Right lobe of liver (tissue), 6 donors: ENCODE results near the gene WDR5. TPM values are rescaled to one million over a fixed set of nuclear protein-coding genes. Genes with fewer than 3 reads are reported as not detected.

Experiments
- ATAC-seq, 4 donors: fragments of 200-7000 bp; cut with Tn5 transposase; one replicate each; pipeline ENCODE4 v1.9.1; 2020; ENCODE audit warnings: mild to moderate bottlenecking in 4 of 4, moderate library complexity in 4 of 4
- DNase-seq, 3 donors: peaks; one replicate each; pipeline ENCODE4 v3.0.0-alpha.2; 2020
- H3K27ac ChIP-seq, 3 donors: fragments of 200-600 bp; one replicate each; pipeline ENCODE4 v1.8.0; 2022
- H3K27me3 ChIP-seq, 2 donors: fragments of 200-600 bp; one replicate each; pipeline ENCODE4 v1.8.0; 2022
- H3K36me3 ChIP-seq, 4 donors: fragments of 200-600 bp; sonication (generic) in 1 of 4; one replicate each; pipeline versions ENCODE4 v1.5.1 to v1.8.0; 2017 to 2022; ENCODE audit warnings: control low read depth in 1 of 4
- H3K4me1 ChIP-seq, 4 donors: fragments of 200-600 bp; sonication (generic) in 1 of 4; one replicate each; pipeline versions ENCODE4 v1.5.1 to v1.8.0; 2017 to 2022; ENCODE audit warnings: control low read depth in 1 of 4
- H3K4me3 ChIP-seq, 3 donors: fragments of 200-600 bp; one replicate each; pipeline ENCODE4 v1.8.0; 2022
- H3K9me3 ChIP-seq, 4 donors: fragments of 200-600 bp; sonication (generic) in 1 of 4; one replicate each; pipeline versions ENCODE4 v1.5.1 to v1.8.0; 2017 to 2022; ENCODE audit warnings: control low read depth in 1 of 4
- POLR2A ChIP-seq: fragments of 450-650 bp; IDR thresholded peaks from one replicate; pipeline ENCODE4 v1.6.1; 2017; ENCODE audit warnings: antibody characterized with exemption, mild to moderate bottlenecking
- WGBS: methylation state at CpG from one replicate; pipeline ENCODE4 v1.1.6; 2018; ENCODE audit warnings: low coverage, low lambda C conversion rate; ENCODE audit not compliant: insufficient coverage; ENCODE audit errors: missing lambda C conversion rate; 5-methylcytosine and 5-hydroxymethylcytosine counted together
- intact Hi-C, 2 donors: fragments of 100-400 bp; cut with DNase I; formaldehyde crosslinking; loops; one replicate each; pipeline versions ENCODE4 v1.11.2 to v1.14.1; 2022
- total RNA-seq, 6 experiments: library from RNA; depleted of rRNA in 2 of 6; stranded (reverse); fragments of >200 nt in 2 of 6; fragmentation: NEBNext Ultra II Directional in 3 of 6; extraction: Animal tissue kit (Norgen Biotek cat#: 25700) in 3 of 6; gene quantifications; one replicate each; pipeline versions ENCODE4 v1.1.0 to v1.2.4, GENCODE V29; 2016 to 2023
- TF ChIP-seq, protein P1 (sequence below), 4 donors: fragments of 200-600 bp in 3 of 4; fragments of 450-650 bp in 1 of 4; IDR thresholded peaks; one replicate each; pipeline versions ENCODE4 v1.5.1 to v1.8.0; 2016 to 2022; ENCODE audit warnings: antibody characterized with exemption in 4 of 4, mild to moderate bottlenecking in 2 of 4
- donor health status: DM: no; HTN: yes; CAD: no.
- donor health status: DM: no; HTN: no; CAD: no.
- donor health status: DM: no; HTN: no; CAD: no.
- donor health status: DM: no; HTN: yes; CAD: no.
- donor health status: DM: no; HTN: yes; CAD: no.

WDR5 gene
- total RNA-seq, 6 experiments from 2014 or later, result 16.6 to 24.0 (median 19.9) TPM

DNA sequence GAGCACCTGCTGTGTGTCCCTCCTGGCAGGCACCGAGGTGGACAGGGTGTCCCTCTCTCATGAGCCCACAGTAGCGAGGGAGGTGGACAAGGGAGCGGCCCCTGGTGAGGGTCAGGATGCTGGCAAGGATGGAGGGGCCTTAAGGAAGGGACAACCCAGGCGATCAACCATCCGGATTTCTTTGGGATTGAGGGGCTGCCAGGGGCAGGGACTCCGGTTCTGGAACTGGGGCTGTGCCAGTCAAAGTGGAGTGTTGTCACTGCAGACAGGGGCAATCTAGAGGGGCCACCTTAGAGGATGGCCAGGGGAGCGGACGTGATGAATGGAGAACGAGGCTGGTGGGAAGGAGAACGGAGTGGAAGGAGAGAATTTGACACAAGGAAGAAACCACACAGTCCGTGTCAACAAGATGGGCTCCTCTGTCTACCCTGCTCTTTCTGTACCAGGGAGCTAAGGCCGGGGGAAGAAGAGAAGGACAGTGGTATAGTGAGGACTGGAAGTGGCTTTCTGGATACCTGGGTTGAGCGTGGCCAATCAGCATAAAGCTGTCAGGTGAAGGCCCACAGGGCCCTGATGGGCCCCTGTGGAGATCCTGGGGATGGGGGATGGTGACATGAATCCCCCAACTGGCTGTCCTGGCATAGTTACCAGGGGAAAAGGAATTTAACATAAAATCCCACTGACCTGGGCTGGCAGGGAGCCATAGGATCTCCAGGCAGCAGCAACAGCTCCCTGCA is 4.2 kb upstream of the WDR5 start:
- TF ChIP-seq POLR2A, result no peak
- TF ChIP-seq, protein P1, sequence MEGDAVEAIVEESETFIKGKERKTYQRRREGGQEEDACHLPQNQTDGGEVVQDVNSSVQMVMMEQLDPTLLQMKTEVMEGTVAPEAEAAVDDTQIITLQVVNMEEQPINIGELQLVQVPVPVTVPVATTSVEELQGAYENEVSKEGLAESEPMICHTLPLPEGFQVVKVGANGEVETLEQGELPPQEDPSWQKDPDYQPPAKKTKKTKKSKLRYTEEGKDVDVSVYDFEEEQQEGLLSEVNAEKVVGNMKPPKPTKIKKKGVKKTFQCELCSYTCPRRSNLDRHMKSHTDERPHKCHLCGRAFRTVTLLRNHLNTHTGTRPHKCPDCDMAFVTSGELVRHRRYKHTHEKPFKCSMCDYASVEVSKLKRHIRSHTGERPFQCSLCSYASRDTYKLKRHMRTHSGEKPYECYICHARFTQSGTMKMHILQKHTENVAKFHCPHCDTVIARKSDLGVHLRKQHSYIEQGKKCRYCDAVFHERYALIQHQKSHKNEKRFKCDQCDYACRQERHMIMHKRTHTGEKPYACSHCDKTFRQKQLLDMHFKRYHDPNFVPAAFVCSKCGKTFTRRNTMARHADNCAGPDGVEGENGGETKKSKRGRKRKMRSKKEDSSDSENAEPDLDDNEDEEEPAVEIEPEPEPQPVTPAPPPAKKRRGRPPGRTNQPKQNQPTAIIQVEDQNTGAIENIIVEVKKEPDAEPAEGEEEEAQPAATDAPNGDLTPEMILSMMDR (IDR thresholded peaks at IDR 0.05), result no peak
- no peak overlapping the region for H3K4me3 ChIP-seq
- ATAC-seq (no peak), DNase-seq (no peak)
- intact Hi-C loops, result no loop called here
- H3K27me3 ChIP-seq, result no peaks in the 10 kb centered on the region
- 74% methylated on average over 9 of the region's 13 CpGs for WGBS
- H3K36me3 ChIP-seq, result no peaks in the 10 kb centered on the region
- H3K27ac ChIP-seq, result peak overlapping the region in 1 of 3 donors; percentile 13
- no peaks in the 10 kb centered on the region for H3K9me3 ChIP-seq
- H3K4me1 ChIP-seq, result peaks cover 0 to 4% (median 0%) of the 10 kb centered on the region in 4 donors

DNA sequence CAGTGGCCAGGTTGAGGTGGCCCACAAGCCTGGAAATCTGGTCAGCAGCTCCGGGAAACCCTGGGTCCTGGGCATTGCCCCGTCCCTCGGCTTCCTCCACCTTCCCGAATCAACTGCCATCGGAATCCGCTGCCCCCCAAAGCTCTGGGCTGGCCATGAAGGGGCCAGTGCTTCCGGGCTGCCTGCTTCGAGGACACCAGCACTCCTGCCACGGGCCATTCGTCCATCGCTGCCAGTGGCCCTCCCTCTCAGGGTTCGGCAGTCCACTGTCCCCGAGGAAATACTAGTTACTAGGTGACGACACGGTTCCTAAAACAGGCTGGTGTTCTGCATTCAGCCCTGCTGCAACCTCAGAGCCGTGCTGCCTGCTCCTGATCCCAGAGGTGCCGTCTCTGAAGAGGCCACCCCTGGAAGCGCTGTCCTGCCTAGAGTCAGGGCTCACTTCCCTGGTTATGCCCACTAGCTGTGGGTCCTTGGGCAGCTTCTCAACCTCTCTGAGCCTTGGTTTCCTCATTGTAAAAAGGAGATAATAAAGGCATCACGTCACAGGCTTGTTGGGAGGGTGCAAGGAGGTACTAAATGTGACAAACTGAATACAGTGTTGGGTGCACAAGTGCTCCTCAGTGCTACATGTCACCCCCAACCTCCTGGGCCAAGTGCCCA is 3.5 kb upstream of the WDR5 start:
- H3K36me3 ChIP-seq, result no peaks in the 10 kb centered on the region
- H3K27ac ChIP-seq, result no peak overlapping the region
- peaks cover 0 to 11% (median 3%) of the 10 kb centered on the region in 4 donors for H3K4me1 ChIP-seq
- intact Hi-C loops, result no loop called here
- TF ChIP-seq, protein P1 (IDR thresholded peaks at IDR 0.05), result no peak
- TF ChIP-seq POLR2A, result no peak
- 79% methylated on average over 14 of the region's 19 CpGs for WGBS
- DNase-seq (no peak), ATAC-seq (no peak)
- no peaks in the 10 kb centered on the region for H3K9me3 ChIP-seq
- H3K27me3 ChIP-seq, result no peaks in the 10 kb centered on the region
- H3K4me3 ChIP-seq, result no peak overlapping the region

DNA sequence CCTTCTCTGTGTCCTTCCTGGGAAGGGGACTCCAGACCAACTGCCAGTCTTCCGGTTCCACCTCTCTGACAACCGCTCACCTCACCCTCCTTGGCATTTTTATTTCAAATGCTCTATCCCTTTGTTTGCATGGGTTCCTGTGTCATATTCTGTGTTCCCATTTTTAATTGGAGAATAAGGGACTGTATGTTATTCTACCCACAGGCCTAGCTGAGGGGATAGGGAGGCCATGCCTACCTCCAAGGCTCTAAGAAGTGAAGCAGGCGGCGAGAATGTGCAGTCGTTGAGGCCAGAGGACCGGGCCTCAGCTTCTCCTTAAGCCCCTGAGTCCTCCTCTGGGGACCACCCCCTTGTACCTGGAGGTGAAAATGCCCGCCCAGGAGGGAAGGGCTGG is 936 bp upstream of the WDR5 start:
- no peak for TF ChIP-seq POLR2A
- TF ChIP-seq, protein P1 (IDR thresholded peaks at IDR 0.05), result no peak
- H3K4me3 ChIP-seq, result peak overlapping the region; percentile 97 to 99 (median 98)
- no peaks in the 10 kb centered on the region for H3K9me3 ChIP-seq
- H3K4me1 ChIP-seq, result peaks cover 0 to 32% (median 13%) of the 10 kb centered on the region in 4 donors
- DNase-seq (no peak), ATAC-seq (peak in 1 of 4 donors; percentile 2)
- H3K27me3 ChIP-seq, result no peaks in the 10 kb centered on the region
- H3K27ac ChIP-seq, result peak overlapping the region; percentile 87 to 94 (median 89)
- WGBS, result 28% methylated on average over 4 of the region's 7 CpGs
- H3K36me3 ChIP-seq, result peaks cover 0 to 3% (median under 1%) of the 10 kb centered on the region in 4 donors
- intact Hi-C loops, result no loop called here

DNA sequence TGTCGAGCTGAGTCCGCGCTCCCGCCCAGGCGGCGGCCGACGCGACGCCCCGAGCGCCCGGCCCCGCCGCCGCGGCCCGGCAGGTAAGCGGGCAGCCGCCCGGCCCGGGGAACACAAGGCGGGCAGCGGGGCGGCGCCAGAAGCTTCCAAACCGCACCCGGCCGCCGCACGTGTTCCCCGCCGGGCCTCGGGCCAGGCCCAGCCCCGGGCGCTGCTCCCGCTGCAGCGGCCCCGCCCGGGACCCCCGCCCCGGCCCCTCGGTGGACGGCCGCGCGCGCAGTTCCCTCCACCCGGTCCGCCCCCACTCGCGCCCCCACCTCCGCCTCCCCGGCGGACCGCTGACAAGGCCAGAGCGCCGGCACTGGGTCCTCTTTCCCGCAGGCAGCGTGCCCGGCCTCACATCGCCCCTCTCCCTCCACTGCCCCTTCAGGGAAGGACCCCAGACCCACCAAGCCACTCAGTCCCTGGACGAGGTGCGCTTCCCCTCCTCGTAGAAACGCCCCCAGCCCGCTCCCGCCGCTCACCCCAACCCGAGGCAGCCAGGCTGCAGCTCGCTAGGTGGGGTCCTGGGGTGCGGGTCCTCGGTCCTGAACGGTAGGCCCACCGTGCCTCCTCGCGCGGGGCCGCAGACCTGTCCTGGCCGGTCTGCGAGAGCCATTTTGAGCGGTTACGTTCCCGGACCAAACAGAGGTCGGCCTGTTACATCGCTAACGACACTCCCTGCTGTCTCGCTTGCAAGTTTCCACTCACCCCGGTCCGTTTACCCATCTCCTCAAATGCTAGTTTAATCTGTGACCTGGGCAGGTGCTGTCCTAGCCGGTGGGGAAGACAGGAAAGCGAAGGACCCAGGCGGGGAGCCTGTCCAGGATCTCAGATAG is 475 bp downstream of the WDR5 start:
- intact Hi-C loops, result no loop called here
- peak overlapping the region; percentile 32 to 60 (median 33) for H3K27ac ChIP-seq

More for the DNA sequence above, 475 bp downstream of the WDR5 start:
- Histone ChIP-seq H3K4me3 (peak overlapping the region; percentile 67 to 99 (median 97)), H3K36me3 (peaks cover 0 to 18% (median 7%) of the 10 kb centered on the region in 4 donors), H3K4me1 (peaks cover 0 to 33% (median 15%) of the 10 kb centered on the region in 4 donors), H3K9me3 (no peaks in the 10 kb centered on the region), H3K27me3 (no peaks in the 10 kb centered on the region)
- ATAC-seq (peak in 2 of 4 donors; percentile 1 to 3), DNase-seq (peak in 1 of 3 donors; percentile 47)
- TF ChIP-seq, protein P1 (IDR thresholded peaks at IDR 0.05), result no peak
- peak; percentile 46 for TF ChIP-seq POLR2A
- 0% methylated on average over 3 of the region's 93 CpGs for WGBS
